ENCODE measurements around the gene PLEKHG3. TPM values are rescaled to one million over a fixed set of nuclear protein-coding genes. Genes with fewer than 3 reads are reported as not detected.

The PLEKHG3 gene
- total and polyA plus RNA-seq, 8 donors = 33.3 to 60.7 (median 39.7) TPM

DNA sequence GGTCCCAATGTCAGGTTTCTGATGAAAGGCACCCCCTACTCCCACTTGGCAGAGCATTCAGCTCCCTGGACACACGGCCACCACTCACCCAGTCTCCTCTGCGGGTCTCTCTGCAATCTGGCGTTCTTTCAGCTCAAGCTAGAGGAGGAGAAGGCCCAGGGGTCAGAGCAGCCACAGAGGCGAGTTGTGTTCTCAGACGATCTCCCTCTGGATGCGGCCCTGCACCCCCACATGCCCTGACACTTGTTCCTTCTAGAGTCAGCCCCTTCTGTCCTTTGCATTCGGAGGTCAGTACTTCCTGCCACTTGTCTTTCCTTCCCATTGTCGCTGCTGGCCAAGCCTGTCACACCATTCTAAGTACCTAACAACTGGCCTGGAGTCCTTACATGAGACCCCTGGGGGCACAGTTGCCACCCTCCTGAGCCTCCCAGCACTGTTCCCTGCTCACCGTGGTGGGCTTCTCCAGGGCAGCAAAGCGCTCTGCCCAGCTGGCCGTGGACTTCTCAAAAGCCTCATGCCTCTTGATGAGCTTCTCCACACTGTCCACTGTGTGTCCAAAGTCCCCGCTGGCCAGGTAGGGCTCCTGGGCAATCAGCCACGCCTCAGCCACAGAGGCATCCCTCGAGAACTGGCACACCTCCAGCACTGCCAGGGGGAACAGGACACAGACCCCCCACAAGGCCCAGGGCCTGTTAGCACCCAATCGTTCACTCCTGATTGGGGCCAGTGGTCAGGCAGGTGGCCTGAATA is 63.2 kb downstream of the PLEKHG3 start:
- no peaks in the 10 kb centered on the region for H3K27me3 ChIP-seq
- TF ChIP-seq, protein P1, sequence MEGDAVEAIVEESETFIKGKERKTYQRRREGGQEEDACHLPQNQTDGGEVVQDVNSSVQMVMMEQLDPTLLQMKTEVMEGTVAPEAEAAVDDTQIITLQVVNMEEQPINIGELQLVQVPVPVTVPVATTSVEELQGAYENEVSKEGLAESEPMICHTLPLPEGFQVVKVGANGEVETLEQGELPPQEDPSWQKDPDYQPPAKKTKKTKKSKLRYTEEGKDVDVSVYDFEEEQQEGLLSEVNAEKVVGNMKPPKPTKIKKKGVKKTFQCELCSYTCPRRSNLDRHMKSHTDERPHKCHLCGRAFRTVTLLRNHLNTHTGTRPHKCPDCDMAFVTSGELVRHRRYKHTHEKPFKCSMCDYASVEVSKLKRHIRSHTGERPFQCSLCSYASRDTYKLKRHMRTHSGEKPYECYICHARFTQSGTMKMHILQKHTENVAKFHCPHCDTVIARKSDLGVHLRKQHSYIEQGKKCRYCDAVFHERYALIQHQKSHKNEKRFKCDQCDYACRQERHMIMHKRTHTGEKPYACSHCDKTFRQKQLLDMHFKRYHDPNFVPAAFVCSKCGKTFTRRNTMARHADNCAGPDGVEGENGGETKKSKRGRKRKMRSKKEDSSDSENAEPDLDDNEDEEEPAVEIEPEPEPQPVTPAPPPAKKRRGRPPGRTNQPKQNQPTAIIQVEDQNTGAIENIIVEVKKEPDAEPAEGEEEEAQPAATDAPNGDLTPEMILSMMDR (IDR thresholded peaks at IDR 0.05) = no peak
- FAIRE-seq (no peak), DNase-seq (no peak), ATAC-seq (no peak)
- H3K36me3 ChIP-seq = no peaks in the 10 kb centered on the region
- H3K4me1 ChIP-seq = peaks cover 2 to 15% (median 3%) of the 10 kb centered on the region in 3 donors
- H3K9me3 ChIP-seq = no peaks in the 10 kb centered on the region
- intact Hi-C loops (cut with DNase I) = loop anchor here in 2 of 3 donors (5.0 to 10.0 kb wide), 2 partner anchors 93 to 95 kb away; no protein-coding TSS in a partner anchor
- 70 to 72% methylated on average over 15 of the region's 15 CpGs for WGBS, 2 donors
- H3K27ac ChIP-seq = no peak overlapping the region
- H3K4me3 ChIP-seq = no peak overlapping the region

DNA sequence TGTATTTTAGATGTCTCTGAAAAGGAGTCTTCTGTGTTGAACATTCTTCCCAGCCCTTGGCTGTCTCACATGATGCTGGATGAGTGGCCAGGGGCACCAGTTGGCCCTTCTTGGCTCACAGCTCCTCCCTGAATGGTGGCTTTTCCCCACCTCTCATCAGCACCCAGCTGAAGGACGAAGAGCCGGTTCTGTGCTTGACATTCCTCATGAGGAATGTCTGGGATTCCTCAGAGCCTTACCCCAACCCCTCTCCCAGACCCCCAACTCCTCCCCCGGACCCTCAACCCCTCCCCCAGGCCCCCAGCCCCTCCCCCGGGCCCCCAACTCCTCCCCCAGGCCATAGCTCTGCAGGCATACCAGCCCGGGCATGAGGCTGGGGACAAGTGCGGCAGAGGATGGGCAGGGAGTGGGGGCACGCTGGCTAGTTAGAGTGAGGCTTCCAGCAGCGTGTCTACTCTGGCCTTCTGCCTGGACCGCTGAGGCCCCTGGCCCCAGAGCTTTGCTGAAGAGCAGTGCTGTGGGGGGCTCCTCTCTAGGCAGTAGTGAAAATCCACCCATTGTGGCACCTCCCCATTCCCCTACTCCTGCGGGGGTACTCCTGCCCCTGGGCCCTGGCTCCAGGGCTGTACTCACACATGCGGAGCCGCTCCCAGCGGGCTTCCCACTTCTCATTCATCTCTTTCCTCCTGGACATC is 64.3 kb downstream of the PLEKHG3 start:
- H3K9me3 ChIP-seq = no peaks in the 10 kb centered on the region
- intact Hi-C loops (cut with DNase I) = loop anchor here in 2 of 3 donors (5.0 to 10.0 kb wide), 2 partner anchors 94 to 96 kb away; no protein-coding TSS in a partner anchor
- no peaks in the 10 kb centered on the region for H3K27me3 ChIP-seq
- DNase-seq (no peak), ATAC-seq (no peak), FAIRE-seq (no peak)
- TF ChIP-seq, protein P1 (IDR thresholded peaks at IDR 0.05) = no peak
- no peaks in the 10 kb centered on the region for H3K36me3 ChIP-seq
- no peak overlapping the region for H3K4me3 ChIP-seq
- no peak overlapping the region for H3K27ac ChIP-seq
- peaks cover 0 to 6% (median 0%) of the 10 kb centered on the region in 3 donors for H3K4me1 ChIP-seq
- WGBS, 2 donors = 66 to 78% methylated on average over 9 to 13 of the region's 13 CpGs

DNA sequence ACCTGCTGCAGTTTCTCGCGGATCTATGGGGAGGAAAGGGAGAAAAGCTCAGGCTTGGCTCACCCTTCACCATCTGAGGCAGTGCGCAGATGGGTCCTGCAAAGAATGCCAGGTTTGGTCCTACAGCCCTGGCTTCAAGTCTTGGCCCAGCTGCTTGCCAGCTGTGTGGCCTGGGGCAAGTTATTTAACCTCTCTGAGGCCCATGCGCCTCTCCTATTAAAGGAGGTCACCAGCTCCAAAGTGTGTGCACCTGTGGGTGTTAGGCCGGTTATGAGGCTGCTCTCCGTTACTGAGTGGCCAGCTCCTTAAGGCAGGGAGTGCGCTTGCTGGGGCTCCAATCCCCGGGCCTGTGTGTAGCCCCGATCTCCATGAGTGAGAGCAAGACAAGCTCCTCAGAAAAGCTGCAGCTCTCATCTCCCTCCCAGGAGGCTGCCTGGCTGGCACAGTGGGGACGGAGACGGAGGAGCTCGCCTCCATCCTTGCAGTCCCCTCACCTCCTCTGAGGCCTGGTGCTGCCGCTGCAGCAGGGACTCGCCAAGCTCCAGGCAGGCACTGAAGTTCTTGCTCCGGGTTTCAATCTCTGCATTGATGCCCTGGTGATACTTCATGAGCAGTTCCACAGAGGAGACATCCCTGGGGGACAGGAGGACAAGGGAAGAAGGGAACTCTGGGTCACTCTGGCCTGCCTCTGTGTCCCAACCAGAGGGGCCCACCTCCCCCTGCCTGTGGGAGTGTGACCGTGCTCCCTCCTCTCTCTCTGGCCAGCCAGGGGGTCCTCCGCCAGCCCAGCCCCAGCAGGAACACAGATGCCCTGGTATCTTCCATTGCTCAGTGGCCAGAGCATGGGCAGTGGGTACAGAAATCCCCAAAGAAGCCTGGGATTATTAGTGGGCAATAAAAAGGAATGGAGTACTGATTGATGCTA is 65.1 kb downstream of the PLEKHG3 start:
- H3K27ac ChIP-seq = no peak overlapping the region
- no peaks in the 10 kb centered on the region for H3K9me3 ChIP-seq
- WGBS, 2 donors = 91 to 93% methylated on average over 17 of the region's 17 CpGs
- ATAC-seq (no peak), DNase-seq (peak in 1 of 6 donors; percentile 34), FAIRE-seq (no peak)
- H3K36me3 ChIP-seq = no peaks in the 10 kb centered on the region
- H3K27me3 ChIP-seq = no peaks in the 10 kb centered on the region
- intact Hi-C loops (cut with DNase I) = loop anchor here in 2 of 3 donors (5.0 to 10.0 kb wide), 2 partner anchors 95 to 97 kb away; no protein-coding TSS in a partner anchor
- peaks cover 0 to 3% (median 0%) of the 10 kb centered on the region in 3 donors for H3K4me1 ChIP-seq
- no peak overlapping the region for H3K4me3 ChIP-seq
- TF ChIP-seq, protein P1 (IDR thresholded peaks at IDR 0.05) = no peak

DNA sequence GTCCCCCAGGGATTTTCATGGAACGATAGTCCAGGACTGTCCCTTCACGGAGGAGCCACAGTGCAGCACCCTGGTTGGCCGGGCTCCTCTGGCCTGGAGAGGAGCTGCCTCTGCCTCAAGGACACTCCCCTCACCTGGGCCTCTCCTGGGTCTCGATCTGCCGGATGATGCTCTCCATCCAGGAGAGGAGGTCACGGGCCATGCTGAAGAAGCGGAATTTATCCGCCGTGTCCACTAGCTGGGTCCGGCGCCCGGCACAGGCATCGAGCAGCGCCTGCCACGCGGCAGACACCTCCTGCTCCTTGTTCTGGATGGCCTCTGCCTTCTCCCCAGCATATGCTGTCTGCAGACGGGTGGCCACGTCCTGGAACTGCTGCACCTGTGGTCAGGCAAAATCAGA is 66.5 kb downstream of the PLEKHG3 start:
- Histone ChIP-seq H3K36me3 (no peaks in the 10 kb centered on the region), H3K9me3 (no peaks in the 10 kb centered on the region), H3K4me3 (no peak overlapping the region), H3K27me3 (no peaks in the 10 kb centered on the region), H3K27ac (no peak overlapping the region), H3K4me1 (no peaks in the 10 kb centered on the region)
- DNase-seq (no peak), ATAC-seq (no peak), FAIRE-seq (no peak)
- intact Hi-C loops (cut with DNase I) = no loop called here
- TF ChIP-seq, protein P1 (IDR thresholded peaks at IDR 0.05) = no peak
- 91 to 92% methylated on average over 18 of the region's 18 CpGs for WGBS, 2 donors

Measured in pancreas (tissue), 10 donors.